Endometrial microvascular endothelial cells (primary cell): ENCODE measurements around the gene BANP. TPM values are rescaled to one million over a fixed set of nuclear protein-coding genes. Genes with fewer than 3 reads are reported as not detected.
"Not testable (repeated sequence)": the region's sequence is repeated elsewhere in the genome, so short reads cannot be mapped to it uniquely, and the experiment has no call there.

Experiments used
- in situ Hi-C: cut with HindIII; loops from 2 replicates; pipeline ENCODE4 v1.10.0; 2017; ENCODE audit warnings: low sequenced_read_pairs, low pct_unique_long_range_greater_than_20kb; ENCODE audit errors: inconsistent ontology term
- total RNA-seq: library from RNA; depleted of rRNA; stranded (reverse); fragments of >200 nt; gene quantifications from one replicate; pipeline ENCODE4 v1.2.3, GENCODE V29; 2015; ENCODE audit errors: inconsistent ontology term

BANP gene
- total RNA-seq, 1 donor from 2014 or later, result 18.8 TPM

DNA sequence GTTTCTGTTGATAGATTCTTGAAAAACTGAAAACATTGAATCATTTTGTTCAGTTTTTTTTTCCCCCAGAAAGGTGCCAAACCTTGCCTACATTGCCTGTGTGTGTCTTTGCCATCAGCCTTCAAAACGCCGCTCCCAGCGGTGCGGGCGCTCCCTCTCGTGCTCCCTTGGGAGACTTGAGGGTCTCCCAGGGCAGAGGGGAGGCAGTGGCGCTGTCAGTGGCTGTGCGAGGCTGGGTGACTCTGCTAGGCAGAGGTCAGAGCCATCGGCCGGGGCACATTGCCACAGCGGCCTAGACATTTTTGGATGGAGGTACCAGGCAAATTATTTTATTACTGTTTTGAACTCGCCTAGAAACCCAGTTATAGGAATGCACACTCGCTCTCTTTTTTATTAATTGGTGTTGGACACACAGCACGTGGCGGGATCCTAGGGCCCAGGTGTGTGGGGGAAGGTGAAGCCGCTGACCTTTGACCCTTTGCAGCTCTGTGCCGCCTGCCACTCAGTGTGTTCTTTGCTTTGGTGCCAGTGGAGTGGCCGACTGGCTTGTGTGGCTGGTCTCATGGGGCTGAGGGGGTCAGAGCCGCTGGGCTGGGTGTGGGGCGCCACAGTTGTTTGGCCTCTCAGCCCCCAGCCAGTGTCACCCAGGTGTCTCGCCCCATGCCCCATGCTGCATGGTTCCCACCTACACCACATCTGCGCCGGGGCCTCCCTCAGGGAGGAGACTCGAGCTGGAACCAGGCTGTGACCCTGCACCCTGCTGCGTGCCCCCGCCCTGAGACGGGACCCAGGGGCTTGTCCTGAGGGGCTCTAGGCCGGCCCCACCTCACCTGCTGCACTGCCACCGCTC is 115.7 kb downstream of the BANP start:
- in situ Hi-C loops, result no loop called here

DNA sequence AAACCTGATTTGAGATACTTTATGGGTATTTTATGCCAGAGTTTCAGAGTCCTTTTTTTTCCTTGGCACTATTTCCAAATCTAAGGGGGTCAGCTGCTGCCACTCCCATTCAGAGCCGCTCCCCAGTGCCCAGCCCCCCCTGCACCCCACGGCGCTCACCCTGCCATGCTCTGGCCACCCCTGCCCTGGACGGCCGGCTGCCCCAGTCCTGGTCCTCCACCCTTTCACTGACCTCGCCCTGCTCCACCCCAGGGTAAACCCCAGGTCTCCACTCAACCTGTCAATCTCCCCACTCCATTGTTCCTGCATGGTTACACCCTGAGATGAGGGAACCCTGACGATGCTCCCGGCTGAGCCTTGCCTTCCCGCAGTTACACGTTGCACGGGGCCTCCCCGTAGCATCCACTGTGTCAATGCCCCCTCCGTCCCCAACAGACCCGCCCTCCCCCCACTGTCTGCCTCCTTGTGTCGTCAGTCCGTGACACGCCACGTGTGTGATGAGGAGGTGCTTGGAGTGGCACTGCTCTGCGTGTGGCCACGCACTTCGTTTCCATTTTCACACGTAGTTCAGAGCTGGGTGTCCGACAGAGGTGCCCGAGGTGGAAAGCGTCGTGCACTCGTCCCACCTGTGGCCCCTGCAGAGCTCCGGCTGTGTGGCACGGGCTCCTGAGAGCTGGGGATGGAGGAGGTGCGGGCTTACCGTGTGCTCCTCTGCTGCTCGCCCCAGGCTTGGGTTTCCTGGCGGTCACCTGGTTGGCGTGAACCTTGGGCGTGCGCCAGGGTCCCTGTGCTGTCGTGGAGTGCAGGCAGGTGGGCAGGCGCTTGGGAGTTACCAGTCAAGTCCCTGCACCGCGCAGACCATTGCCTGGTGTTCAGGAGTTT is 116.5 kb downstream of the BANP start:
- in situ Hi-C loops, result no loop called here

DNA sequence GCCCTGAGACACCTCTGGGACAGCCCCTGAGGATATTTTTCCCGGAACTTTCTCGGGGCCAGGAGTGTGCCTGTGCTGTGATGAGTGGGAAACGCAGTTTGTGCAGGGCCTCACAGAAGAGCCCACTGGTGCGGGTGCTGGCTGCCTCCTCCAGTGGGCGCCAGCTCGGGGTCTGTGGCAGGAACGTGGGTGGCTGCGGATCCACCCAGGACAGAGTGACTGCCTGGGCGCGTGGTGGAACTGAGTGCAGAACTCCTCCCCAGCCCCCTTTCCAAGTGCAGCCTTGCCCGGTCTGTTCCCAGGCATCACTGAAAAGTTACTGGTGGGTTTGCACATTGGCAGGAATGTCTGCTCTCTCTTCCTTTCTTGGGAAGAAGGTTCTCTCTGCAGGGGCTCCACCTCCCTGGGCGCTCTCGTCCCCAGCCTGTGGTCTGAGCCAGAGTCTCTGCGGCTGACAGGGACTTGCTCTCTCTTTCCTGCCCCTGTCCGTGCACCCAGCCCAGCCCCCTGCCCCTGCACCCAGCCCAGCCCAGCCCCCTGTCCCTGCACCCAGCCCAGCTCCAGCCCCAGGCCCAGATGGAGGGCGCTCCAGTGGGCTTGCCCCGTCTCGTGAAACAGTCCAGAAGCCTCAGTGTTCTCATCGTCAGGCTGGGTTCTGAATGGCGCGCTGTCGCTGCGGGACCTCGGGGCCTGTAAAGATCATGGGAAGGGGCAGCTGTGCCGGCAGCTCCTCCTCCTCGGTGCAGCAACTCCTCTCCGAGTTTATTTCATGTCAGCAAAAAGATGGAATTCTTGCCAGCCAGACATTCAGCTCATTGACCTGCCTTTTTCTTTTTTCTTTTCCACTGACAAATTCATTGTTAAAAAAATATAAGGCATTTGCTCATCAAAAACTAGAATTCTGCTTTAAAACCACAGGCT is 117.5 kb downstream of the BANP start:
- in situ Hi-C loops, result no loop called here

DNA sequence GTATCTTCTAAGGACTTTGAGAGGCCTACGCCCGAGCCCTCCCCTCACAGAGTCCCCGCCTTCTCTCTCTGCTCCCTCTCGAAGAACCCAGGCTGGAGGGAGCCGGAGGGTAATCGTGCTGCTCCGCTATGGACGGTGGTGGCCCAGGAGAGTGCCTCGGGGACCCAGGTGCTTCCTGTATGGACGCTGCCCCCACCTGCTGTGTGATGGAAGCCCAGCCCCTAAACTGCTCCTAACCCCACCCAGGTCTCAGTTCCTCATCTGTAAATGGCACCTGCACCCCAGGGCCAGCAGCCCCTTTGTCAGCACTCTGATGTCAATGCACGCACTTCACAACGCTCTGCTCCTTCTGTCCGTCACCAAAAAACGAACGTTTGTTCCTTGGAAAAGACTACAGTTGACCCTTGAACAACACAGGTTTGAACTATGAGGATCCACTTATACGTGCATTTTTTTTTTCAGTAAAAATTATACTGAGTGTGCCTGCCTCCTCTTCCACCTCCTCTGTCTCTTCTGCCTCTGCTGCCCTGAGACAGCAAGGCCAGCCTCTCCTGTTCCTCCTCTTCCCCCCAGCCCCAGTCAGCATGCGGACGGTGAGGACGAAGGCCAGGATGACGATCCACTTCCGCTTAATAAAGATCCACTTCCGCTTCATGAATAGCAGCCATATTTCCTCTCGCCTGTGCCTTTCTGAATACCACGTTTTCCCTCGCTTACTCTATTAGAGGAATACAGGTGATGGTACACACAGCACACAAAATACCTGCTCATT is 118.3 kb downstream of the BANP start:
- in situ Hi-C loops, result no loop called here

DNA sequence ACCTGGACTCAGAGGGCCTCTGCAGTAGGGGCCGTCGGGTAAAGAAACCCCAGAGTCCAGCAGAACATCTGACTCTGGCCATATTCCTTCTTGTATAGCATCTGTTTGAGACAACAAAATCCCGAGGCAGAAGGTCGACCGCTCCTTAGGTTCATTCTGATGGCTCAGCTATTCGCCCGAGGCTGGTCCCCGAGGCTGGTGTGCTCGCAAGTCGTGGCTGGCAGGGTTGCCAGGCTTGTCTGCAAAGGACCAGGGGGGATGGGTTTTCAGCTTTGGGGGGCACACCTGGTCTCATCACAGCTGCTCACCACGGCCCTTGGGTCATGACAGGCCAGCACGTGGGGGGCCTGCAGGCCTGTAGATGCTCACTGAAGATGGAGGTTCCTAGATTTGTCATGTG is 119.1 kb downstream of the BANP start:
- in situ Hi-C loops, result no loop called here

DNA sequence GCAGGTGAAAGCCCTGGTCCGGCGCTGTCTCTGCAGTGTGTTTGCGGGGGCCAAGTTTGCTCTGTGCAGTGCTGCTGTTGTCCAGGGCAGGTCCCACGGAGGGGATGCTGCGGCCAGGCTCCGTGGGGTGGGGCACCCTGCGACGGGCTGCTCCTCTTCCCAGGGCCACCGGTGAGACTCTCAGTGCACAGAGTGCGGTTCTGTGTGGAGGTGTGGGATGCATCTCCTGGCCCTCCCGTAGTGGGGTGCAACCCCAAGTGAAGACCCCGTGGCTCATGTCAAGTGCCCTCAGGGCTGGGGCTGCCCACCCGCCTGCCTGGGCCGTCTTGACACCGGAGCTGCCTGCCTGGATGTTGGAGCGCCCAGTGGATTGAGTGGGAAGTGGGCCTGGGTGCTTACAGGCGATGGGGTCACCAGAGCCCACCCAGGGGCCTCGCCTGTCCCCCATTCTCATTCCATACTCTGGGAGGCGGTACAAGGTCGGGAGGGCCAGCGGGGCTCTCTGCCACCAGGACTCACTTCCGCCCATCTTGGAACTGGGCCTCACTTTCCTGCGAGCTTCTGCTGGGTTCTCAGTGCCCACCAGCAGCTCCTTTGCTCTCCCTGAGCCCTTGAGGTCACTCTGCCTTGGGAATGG is 119.9 kb downstream of the BANP start:
- in situ Hi-C loops, result no loop called here

DNA sequence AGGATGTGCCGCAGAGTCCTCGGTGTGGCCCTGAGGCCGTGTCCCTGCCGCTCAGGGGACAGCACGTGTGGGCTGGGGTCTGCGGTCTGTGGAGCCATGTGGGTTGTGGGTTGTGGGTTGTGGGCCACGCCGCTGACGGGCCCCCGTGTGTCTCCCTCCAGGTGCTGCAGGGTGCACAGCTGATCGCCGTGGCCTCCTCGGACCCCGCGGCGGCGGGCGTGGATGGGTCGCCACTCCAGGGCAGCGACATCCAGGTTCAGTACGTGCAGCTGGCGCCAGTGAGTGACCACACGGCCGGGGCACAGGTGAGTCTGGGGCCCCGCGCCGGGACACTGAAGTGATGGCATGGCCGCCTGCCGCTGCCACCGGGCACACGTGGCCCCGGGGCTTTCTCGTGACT is 120.7 kb downstream of the BANP start:
- in situ Hi-C loops, result no loop called here

DNA sequence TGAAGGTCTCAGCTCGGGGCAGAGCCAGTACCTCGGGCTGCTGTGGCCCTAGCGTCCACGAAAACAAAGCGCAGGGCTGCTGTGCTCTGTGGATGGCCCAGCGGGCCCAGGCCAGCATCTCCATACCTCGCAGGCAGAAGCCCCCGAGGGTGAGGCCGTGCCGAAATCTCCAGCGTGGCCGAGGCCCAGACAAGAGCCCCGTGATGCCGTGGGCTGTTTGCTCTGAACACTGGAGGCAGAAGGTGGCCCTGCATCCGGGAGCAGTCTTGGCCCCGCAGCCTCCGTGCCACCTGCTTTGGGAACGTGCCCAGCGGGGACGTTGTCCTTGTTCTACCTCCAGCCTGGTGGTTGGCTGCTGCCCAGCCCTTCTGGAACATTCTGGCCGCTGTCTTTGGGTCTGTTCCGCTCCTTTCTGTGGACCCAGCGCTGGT is 121.4 kb downstream of the BANP start:
- in situ Hi-C loops, result no loop called here

DNA sequence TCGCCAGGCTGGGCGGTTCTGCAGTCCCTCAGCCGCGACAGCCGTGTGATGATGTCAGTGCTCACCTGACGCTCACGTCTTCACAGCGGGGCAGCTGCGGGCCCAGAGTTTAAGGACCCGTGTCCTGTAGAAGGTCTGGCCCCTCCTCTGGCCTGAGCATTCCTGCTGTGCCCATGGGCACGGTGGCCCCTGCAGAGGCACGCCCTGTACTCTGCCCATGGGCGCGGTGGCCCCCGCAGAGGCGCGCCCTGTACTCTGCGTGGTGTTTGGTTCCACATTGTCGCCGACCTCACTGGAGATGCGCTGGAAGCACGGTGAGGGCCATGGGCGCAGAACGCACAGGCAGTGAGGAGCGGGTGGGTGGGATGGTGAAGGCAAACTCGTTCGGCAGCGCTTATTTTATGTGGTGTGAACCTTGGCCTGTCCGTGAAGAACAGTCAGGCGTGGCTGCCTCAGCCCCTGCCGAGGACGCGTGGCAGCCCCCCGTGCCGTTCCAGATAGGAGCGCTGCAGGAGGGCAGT is 122.0 kb downstream of the BANP start:
- in situ Hi-C loops, result no loop called here

DNA sequence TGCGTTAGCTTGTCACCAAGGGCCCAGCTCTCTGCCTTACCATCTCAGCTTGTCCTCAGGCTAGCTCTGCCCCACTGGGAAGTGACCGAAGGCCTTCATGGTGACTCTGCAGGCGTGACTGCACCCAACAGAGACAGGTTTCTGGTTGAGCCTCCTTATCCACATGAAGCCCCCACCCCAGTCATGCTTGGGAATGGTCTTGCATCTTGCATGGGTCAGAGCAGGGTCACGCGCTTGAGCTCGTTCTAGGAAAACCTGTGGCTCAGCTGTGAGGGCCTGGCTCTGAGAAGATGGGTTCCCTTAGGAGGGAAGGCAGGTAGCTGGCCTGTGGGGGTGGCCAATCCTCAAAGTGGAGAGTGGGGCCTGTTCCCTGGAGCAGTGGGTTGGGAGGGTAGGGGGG is 122.8 kb downstream of the BANP start:
- in situ Hi-C loops, result no loop called here

DNA sequence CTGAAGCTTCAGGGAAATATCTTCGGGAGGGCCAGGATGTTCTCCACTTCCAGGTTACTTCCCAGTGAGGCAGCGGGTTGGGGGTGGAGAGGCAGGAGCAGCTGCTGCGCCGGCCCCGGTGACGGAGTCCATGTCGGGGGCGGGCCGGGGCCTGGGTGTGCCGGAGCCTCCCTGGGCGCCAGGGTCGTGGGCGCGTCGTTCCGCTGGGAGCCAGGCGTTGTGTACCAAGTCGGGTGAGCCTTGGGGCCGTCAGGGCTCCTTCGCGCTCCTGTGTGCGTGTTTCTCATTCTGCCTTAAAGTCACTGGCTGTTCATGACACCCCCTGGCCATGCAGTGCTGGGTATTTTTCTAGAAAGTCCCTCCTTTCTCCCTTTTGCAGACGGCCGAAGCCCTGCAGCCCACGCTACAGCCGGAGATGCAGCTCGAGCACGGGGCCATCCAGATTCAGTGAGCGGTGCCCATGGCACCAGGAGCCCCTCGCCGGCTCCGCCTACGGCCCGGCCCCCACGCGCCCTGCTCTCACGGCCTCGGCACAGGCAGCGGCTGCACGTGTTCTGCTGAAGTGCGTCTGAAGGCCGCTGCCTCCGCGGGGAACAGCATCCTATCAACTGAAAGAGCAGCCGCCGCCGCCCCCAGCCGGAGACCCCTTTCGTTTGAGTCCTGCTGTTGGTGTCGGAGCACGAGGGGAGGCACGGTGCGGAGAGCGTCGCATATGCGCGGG is 125.1 kb downstream of the BANP start:
- in situ Hi-C loops, result no loop called here

DNA sequence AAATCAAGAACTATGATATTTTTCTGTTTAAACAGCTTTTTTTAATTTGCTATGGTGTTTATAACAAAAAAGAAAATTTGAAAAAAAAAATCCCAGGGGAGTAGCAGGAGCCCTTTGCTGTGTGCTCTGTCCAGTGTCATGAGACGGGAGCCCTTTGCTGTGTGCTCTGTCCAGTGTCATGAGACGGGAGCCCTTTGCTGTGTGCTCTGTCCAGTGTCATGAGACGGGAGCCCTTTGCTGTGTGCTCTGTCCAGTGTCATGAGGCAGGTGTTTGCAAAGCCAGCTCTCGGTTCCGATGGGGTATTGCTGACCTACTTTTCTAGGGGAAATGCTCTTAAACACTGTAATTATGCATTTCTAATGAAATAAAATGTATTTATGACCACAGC is 125.7 kb downstream of the BANP start:
- in situ Hi-C loops, result not testable (repeated sequence)

DNA sequence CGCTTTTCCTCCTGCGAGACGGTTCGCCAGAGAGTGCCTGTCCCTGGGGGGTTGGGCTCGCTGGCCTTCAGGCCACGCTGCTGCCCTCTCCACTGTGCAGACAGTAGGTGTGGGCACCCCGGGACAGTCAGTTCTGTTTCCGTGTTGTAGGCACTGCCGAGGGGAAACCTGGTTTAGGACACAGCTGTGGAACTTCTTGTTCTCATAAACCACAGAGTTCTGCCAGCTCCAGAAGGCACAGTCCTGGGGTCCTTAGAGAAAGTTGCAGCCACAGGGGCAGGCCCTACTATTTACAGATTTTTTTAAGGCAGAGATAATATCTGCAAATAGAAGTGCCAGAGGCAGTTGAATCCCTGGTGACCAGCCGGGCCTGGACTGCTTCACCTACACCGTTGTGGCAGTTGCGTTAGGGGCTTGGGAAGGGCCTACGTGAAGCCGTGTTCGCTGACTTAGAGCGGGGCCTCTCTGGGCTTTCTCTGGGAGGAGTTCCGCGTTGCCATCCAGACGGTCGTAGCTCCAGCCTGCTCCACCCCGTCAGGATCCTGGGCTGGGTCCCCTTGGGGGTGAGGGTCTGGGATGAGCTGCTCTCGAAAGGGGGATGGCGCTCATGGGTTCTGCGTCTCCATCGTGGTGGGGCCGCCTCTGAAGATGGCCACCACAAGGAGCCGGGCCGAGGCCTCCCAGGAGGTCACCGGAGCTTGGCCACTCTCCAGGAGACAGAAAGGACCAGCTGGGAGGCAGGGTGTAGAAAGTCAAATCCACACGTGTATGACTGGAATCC is 126.3 kb downstream of the BANP start:
- in situ Hi-C loops, result no loop called here

DNA sequence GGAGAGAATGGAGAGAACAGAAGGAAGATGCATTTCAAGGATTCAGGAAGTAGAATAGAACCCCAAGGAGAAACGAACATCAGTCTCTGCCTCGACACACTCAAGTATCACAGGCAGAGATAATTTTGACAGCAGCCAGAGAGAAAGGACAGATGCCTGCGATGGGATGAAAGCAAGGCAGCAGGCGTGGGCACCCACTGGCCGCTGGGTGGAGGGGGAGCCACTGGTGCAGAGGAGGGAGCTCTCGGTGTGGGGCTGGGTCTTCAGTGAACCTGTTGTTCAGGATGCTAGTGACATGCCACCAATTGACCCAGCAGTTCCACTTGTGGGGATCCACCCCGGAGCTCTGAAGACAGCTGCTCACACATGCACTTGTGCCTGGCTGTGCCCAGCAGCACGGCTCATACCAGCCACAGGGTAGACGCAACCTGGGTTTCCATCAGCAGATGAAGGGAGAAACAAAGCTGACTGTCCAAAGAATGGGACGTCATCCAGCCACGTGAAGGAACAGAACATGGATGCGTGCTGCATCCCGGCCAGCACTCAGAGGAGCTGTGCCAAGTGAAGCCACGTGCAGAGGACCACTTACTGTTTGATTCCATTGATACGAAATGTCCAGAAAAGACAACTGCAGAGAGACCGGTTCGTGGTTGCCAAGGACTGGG is 127.0 kb downstream of the BANP start:
- in situ Hi-C loops, result no loop called here

DNA sequence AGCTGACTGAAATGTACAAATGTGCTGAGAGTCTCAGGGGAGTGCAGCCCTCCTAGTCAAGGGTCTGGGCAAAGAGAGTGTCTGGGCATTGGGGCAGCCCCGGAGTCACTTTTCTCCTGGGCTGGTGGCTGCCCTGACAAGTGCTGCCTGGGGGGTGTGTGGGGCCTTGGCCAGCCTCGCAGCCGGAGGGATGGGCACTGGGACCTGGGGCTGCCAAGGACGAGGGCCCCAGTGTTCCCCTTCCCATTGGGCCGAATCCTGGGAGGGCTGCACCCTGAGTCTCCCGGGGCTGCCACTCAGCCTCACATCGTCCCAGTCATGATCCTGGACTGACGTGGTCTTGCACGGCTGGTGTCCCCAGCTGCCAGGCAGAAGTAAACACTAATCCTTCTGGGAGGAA is 132.3 kb downstream of the BANP start:
- in situ Hi-C loops, result no loop called here

DNA sequence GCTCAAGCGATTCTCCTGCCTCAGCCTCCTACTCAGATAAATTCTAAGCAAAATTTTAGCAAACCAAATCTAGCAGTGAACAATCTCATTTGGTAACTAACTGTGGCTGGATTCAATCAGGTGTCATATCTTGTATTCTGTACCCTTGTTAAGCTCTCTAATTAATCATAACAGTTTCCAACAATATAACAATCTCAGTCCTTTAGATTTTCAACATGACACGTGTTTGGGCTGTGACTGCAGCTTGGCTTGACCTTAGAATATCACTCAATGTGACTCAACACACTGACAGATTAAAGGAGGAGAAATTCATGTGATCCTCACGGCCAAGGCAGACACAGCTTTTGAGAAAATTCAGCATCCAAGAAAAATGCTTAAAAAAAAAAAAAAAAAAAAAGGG is 133.6 kb downstream of the BANP start:
- in situ Hi-C loops, result no loop called here
